Gastrocnemius medialis (tissue), 4 donors: Measurements from ENCODE around the gene TPM3.
"Not testable (repeated sequence)": the region's sequence is repeated elsewhere in the genome, so short reads cannot be mapped to it uniquely, and the experiment has no call there.

Experiments used
- CTCF ChIP-seq, 5 experiments: fragments of 450-650 bp in 3 of 5; fragments of 200-600 bp in 2 of 5; sonication (generic) in 2 of 5; IDR thresholded peaks in 4 of 5; conservative IDR thresholded peaks in 1 of 5; 1 replicate in 4 of 5; 2 replicates in 1 of 5; pipeline ENCODE4 v1.5.1; 2016 to 2019; ENCODE audit warnings: antibody characterized with exemption in 5 of 5, mild to moderate bottlenecking in 3 of 5, moderate library complexity in 3 of 5
- POLR2A ChIP-seq, 2 donors: fragments of 450-650 bp; IDR thresholded peaks; one replicate each; pipeline ENCODE4 v1.6.1; 2017; ENCODE audit warnings: antibody characterized with exemption in 2 of 2, mild to moderate bottlenecking in 2 of 2, moderate library complexity in 2 of 2

- TF ChIP-seq CTCF (IDR thresholded peaks at IDR 0.05 in 4 of 5, conservative IDR thresholded peaks at IDR 0.05 in 1 of 5); POLR2A (IDR thresholded peaks at IDR 0.05): not testable (repeated sequence)
Measured at GRCh38 chr1:154231112-154231511, 39.2 kb upstream of the TPM3 start.
